ENCODE measurements around the gene CEP350.

The CEP350 gene

DNA sequence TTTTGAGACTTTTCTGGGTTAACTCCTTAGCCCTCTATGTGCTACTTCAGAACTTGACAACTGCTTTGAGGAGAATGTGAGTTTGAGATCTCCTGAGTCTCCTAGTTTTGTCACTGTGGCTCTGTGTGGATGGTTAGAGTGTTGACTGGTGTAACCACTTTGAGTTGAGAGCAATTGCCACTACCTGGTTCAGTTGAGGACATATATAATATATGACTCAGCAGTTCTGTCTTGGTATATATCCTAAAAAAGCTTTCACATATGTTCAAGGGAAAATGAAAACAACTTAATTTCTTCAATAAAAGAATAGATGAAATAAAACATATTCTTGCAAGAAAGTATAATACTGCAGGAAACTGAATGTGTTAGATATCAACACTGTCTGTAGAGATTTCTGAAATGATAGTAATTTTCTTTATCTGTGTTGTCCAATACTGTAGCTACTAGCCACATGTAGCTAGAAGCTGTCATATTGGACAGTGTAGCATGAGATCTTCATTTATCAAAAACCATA lies 103.3 kb downstream of the CEP350 start:
- DNase-seq (ENCODE audit: low read depth), result no peak

DNA sequence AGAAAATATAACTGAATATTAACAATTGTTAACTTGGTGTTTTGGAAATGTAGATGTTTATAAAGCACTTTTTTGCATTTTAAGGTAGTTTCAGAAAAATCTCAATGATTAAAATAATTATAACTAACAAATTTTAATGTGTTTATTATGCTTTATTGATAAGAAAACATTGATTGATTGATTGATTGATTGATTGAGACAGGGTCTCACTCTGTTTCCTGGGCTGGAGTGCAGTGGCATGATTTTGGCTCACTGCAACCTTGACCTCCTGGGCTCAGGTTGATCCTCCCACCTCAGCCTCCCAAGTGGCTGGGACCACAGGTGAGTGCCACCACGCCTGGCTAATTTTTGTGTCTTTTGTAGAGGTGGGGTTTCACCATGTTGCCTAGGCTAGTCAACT lies 106.4 kb downstream of the CEP350 start:
- DNase-seq (ENCODE audit: low read depth), result no peak

DNA sequence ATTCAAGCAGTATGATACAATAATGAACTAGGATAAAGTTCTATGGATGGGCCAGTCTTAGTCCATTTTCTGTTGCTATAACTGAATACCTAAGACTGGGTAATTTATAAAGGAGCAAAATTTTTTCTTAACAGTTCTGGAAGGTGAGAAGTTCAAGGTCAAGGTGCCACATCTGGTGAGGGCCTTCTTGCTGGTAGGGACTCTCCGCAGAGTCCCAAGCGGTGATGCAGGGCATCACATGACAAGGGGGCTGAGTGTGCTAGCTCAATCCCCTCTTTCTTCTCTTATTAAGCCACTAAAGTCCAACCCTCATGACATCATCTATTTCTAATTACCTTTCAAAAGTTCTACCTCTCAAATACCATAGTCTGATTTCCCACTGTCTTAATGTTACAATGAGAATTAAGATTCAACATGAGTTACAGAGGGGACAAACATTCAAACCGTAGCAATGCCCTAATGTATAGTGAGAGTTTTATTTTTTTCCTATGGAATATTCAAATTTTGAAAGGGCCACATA lies 107.9 kb downstream of the CEP350 start:
- no peak for DNase-seq (ENCODE audit: low read depth)

GRCh38 chr1:180065408-180065807 lies 110.8 kb downstream of the CEP350 start:
- no peak for DNase-seq (ENCODE audit: low read depth)

DNA sequence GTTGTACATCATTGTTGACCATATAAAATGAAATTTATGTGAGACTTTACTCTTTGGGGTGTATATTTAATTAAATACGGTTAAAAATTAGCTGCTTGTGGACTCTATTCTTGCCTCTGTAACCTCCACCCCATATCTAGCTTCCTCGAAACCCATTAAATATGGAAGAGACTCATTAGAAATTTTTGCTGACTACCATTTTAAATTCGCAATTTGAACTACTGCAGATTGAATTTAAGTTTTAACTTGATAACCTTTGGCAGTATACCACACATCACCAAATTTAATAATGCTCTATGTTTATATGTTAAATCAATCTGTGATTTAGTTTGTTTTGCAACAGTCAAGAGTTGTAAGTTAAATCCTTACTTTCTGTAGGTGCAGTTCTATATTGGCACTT lies 111.5 kb downstream of the CEP350 start:
- DNase-seq (ENCODE audit: low read depth), result no peak

DNA sequence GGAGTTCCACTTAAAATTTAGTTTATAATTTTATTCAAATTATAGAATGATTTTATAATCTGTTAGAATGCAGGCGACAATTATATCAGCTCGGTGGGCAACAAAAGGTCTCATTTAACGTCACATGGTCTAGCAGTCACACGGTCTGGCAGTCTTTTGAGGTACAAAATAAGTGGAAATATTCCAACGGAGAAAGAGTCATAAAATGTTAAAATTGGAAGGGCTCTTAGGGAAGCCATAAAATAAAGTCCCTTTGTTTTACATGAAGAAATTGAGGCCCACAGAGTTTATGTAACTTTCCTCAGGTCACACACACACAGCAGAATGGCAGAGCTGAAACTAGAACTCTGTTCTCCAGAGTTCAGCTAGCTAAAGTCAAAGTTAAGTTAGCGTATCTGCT lies 115.7 kb downstream of the CEP350 start:
- DNase-seq (ENCODE audit: low read depth), result no peak

DNA sequence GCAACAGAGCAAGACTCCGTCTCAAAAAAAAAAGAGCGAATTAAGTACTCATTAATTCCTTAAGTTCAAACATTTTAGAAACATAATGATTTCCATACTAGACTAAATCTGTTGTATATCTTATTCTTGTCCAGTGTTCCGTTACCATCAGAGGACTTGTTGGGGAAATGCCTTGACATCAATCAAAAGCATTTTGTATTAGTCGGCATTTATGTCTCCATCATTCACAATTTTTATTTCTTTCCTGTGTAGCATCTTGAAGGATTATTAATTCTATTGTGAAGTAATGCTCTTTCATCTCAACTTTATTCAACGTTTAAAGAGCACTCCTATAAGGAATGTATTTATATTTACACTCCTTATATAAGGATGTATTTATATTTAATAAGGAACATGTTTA lies 117.1 kb downstream of the CEP350 start:
- no peak for DNase-seq (ENCODE audit: low read depth)

GRCh38 chr1:180080439-180080838 lies 125.8 kb downstream of the CEP350 start:
- no peak for DNase-seq (ENCODE audit: low read depth)

DNA sequence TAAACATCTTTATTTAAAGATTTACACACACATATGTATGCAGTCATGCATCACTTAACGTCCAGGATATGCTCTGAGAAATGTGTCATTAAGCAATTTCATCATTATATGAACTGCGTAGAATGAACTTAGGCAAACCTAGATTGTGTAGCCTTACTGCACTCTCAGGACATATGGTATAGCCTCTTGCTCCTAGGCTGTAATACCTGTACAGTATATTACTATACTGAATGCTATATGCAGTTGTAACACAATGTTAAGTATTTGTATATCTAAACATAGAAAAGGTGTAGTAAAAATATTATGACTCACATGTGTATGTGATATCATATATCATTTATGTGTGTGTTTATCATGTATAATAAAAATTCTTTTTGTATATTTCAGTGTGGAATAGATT lies 126.9 kb downstream of the CEP350 start:
- DNase-seq (ENCODE audit: low read depth), result no peak

DNA sequence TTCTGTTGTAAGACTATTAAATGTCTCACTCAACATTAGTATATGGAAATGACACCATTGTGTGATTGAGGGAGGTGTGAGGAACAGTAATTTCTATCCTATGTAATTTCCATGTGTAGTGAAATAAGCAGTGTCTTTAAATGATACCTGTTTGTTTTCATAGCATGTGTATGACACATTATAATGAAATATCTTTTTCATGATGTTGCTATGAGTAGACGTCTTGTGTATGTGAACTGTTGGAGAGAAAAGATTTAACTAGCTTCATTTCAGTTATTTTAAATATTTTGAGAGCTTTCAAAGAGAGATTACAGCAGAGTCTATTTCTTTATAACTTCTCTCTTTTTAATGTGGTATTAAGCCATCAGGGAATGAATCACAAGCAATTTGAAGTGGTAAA lies 128.6 kb downstream of the CEP350 start:
- DNase-seq (ENCODE audit: low read depth), result no peak

GRCh38 chr1:180084867-180085266 lies 130.3 kb downstream of the CEP350 start:
- DNase-seq (ENCODE audit: low read depth), result no peak

- no peak for DNase-seq (ENCODE audit: low read depth)
Observed at GRCh38 chr1:180085331-180085730, 130.7 kb downstream of the CEP350 start.

GRCh38 chr1:180092931-180093650 lies 138.5 kb downstream of the CEP350 start:
- no peak for DNase-seq (ENCODE audit: low read depth)

DNA sequence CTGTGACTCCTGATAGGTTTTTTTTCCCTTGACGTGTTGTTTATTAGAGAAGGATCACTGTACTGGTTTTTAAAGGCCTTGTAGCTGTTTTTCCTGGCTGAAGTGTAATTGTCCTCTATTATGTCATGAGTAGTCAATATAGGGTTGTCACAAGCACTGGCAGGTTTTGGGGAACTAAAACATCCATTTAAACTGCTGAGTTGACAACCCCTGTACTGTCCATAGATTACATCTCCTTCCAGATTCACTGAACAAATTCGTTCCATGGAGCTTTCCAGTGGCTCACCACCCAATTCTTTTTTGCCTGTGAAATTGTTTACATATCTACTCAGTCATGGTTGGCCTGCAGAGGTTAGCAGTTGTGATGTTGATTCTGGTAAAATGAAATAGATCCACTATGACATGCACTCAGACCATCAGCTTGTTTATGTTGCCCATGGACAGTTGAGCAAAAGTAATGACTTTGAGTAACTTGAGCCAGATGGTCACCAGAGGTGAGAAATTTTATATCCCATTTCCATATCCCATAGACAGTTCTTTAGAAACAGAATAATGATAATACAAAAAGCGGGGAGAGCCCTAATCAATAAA lies 140.2 kb downstream of the CEP350 start:
- no peak for DNase-seq (ENCODE audit: low read depth)

DNA sequence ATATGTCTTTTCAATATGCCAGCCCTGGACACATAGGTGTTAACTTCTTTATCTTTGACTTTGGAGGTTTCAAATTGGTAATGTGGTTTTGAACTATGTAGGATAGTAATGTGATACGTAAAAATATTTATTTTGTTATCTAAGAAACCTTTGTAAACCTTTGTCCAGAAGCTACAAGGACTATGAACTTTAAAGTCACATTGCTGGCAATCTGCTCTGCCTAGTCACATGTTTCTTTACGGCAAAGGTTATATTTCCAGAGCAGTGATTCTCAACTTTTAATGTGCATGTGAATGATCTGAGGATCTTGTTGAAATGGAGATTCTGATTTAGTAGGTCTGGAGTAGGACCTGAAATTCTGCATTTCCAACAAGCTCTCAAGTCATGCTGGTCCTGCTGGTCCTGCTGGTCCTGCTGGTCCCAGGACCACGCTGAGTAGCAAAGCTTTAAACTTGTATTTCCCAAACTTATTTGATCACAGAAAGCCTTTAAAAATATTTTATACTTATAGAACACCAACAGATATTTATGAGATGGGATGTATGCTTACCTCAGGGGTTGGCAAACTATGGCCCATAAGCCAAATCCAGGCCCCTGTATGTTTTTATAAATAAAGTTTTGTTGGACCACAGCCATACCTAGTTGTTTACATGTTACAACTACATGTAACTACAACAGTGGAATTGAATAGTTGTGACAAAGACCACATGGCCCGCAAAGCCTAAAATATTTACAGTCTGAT lies 142.1 kb downstream of the CEP350 start:
- no peak for DNase-seq (ENCODE audit: low read depth)

DNA sequence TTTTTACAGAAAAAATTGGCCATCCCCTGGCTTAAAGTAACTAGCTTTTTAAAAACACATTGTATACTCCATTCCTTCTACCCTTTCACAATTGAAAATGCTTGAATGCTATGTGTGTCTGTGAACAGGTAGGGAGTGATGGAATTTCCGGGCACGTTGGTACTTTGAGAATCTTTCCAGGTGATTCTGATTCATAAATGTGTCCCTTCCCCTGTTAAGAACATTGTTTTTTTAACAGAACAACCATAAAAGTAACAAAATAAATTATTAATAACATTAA lies 142.7 kb downstream of the CEP350 start:
- DNase-seq (ENCODE audit: low read depth), result no peak

GRCh38 chr1:180101411-180101810 lies 146.8 kb downstream of the CEP350 start:
- no peak for DNase-seq (ENCODE audit: low read depth)

- no peak for DNase-seq (ENCODE audit: low read depth)
Observed at GRCh38 chr1:180103819-180104218, 149.2 kb downstream of the CEP350 start.

DNA sequence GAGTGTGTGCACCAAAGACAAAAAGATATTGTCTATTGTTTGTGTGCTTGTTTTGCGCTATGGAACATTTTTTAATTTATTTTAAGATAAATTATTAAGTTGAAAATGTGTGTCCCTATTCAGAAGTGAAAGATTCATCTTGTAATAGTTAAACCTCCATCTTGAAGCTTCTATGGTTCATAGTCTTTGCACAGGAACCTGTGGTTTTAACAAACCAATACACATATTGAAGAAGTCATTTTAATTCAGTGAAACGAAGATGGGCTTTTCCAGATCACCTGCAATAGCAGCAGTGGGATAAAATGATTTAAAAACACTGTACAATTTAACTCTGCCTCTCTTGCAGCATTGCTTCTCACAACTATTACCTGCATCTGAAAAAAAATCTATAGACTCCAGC lies 157.5 kb downstream of the CEP350 start:
- DNase-seq (ENCODE audit: low read depth), result no peak

DNA sequence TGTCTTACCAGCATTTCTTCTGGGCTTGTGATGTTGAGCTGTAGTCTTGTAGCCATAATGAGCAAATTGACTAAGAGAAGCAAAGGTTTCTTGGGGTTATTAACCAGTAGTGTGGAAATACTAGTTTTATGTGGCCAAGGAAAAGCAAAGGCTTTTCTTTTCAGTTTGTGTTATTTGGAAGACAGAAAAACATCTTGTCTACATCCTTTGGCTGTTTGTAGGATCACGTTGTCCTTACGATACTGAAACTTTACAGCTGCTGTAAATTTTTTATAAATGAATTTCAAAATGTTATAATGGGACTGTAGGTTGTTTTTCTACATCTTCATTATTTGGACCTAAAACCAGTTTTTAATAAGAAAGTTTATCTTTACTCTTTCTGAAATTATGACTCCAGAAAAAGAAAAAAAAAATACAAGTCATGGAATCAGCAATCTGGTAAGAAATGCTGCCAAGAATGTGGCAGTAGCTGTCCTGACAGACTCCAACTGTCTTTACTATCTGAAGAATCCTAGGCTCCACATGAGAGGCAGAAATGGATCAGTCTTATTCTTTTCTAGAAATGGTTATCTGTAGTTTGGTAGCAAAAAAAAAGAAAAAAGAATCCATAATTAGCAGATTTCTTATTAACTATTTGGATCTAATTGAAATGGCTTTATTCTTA lies 158.5 kb downstream of the CEP350 start:
- DNase-seq (ENCODE audit: low read depth), result no peak

- no peak for DNase-seq (ENCODE audit: low read depth)
Observed at GRCh38 chr1:180114396-180114945, 159.9 kb downstream of the CEP350 start.

Measured in stimulated activated CD8-positive, alpha-beta memory T cell treated with anti-CD3 and anti-CD28 coated beads, Interleukin-15, amount 100 ng/mL, for 24 hours (primary cell).